KMS-11 (cell line): ENCODE results near the gene BCL7A.
"Not testable (repeated sequence)": the region's sequence is repeated elsewhere in the genome, so short reads cannot be mapped to it uniquely, and the experiment has no call there.

Experiments
- H2AFZ ChIP-seq: fragments of 200-600 bp; sonication (generic); 2 replicates; pipeline ENCODE4 v1.6.1; 2016; ENCODE audit warnings: antibody characterized with exemption, mixed run types, low read depth
- H3K27ac ChIP-seq: fragments of 200-600 bp; sonication (generic); 2 replicates; pipeline ENCODE4 v1.6.1; 2016; ENCODE audit warnings: mild to moderate bottlenecking, mixed run types
- H3K27me3 ChIP-seq: fragments of 200-600 bp; sonication (generic); 2 replicates; pipeline ENCODE4 v1.6.1; 2017; ENCODE audit warnings: mild to moderate bottlenecking, low read depth, mixed run types, moderate library complexity; ENCODE audit not compliant: insufficient read depth
- H3K36me3 ChIP-seq: fragments of 200-600 bp; sonication (generic); 2 replicates; pipeline ENCODE4 v1.6.1; 2017; ENCODE audit warnings: mild to moderate bottlenecking, mixed run types; ENCODE audit not compliant: insufficient read depth
- H3K4me1 ChIP-seq: fragments of 200-600 bp; sonication (generic); 2 replicates; pipeline ENCODE4 v1.6.1; 2016; ENCODE audit warnings: mild to moderate bottlenecking, low read depth, mixed run types; ENCODE audit not compliant: poor library complexity, severe bottlenecking
- H3K4me2 ChIP-seq: fragments of 200-600 bp; sonication (generic); 2 replicates; pipeline ENCODE4 v1.7.0; 2016; ENCODE audit warnings: mild to moderate bottlenecking, mixed run types
- H3K4me3 ChIP-seq: fragments of 200-600 bp; sonication (generic); IDR thresholded peaks from 2 replicates; pipeline ENCODE4 v1.6.1; 2017; ENCODE audit warnings: low read depth, low read length, mixed read lengths; ENCODE audit not compliant: insufficient read depth
- H3K79me2 ChIP-seq: fragments of 200-600 bp; sonication (generic); 2 replicates; pipeline ENCODE4 v1.6.1; 2016; ENCODE audit warnings: low read depth, mixed run types; ENCODE audit not compliant: insufficient read depth
- H3K9ac ChIP-seq: fragments of 200-600 bp; sonication (generic); 2 replicates; pipeline ENCODE4 v1.6.1; 2016; ENCODE audit warnings: mild to moderate bottlenecking, mixed run types
- H4K20me1 ChIP-seq: fragments of 200-600 bp; sonication (generic); 2 replicates; pipeline ENCODE4 v1.6.1; 2016; ENCODE audit warnings: mild to moderate bottlenecking, mixed run types; ENCODE audit not compliant: insufficient read depth
- TF ChIP-seq, protein P1 (sequence below): fragments of 200-600 bp; sonication (generic); conservative IDR thresholded peaks from 2 replicates; pipeline ENCODE4 v1.6.1; 2017; ENCODE audit warnings: low read depth, mild to moderate bottlenecking, antibody characterized with exemption, low read length, moderate library complexity, mixed read lengths

BCL7A gene

DNA sequence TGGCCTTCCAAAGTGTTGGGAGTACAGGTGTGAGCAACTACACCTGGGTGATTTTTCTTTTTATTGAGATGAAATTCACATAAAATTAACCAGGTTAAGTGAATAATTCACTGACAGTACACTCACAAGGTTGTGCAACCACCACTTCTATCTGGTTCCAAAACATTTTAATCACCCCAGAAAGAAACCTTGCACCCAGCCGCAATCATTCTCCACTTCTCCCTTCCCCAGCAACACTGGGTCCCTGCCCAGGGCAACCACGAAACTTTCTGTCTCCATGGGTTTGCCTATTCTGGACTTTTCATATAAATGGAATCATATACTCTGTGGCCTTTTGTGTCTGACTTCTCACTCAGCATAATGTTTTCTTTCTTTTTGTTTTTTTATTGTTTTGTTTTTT lies 30.6 kb downstream of the BCL7A start:
- H3K9ac ChIP-seq = no peak overlapping the region
- no peaks in the 10 kb centered on the region for H3K36me3 ChIP-seq
- no peak overlapping the region for H3K27ac ChIP-seq
- TF ChIP-seq, protein P1, sequence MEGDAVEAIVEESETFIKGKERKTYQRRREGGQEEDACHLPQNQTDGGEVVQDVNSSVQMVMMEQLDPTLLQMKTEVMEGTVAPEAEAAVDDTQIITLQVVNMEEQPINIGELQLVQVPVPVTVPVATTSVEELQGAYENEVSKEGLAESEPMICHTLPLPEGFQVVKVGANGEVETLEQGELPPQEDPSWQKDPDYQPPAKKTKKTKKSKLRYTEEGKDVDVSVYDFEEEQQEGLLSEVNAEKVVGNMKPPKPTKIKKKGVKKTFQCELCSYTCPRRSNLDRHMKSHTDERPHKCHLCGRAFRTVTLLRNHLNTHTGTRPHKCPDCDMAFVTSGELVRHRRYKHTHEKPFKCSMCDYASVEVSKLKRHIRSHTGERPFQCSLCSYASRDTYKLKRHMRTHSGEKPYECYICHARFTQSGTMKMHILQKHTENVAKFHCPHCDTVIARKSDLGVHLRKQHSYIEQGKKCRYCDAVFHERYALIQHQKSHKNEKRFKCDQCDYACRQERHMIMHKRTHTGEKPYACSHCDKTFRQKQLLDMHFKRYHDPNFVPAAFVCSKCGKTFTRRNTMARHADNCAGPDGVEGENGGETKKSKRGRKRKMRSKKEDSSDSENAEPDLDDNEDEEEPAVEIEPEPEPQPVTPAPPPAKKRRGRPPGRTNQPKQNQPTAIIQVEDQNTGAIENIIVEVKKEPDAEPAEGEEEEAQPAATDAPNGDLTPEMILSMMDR = no peak
- no peaks in the 10 kb centered on the region for H3K27me3 ChIP-seq
- H4K20me1 ChIP-seq = no peaks in the 10 kb centered on the region
- no peaks in the 10 kb centered on the region for H3K4me1 ChIP-seq
- no peak overlapping the region for H3K4me2 ChIP-seq
- H2AFZ ChIP-seq = no peak overlapping the region
- H3K79me2 ChIP-seq = no peaks in the 10 kb centered on the region
- H3K4me3 ChIP-seq = no peak overlapping the region

DNA sequence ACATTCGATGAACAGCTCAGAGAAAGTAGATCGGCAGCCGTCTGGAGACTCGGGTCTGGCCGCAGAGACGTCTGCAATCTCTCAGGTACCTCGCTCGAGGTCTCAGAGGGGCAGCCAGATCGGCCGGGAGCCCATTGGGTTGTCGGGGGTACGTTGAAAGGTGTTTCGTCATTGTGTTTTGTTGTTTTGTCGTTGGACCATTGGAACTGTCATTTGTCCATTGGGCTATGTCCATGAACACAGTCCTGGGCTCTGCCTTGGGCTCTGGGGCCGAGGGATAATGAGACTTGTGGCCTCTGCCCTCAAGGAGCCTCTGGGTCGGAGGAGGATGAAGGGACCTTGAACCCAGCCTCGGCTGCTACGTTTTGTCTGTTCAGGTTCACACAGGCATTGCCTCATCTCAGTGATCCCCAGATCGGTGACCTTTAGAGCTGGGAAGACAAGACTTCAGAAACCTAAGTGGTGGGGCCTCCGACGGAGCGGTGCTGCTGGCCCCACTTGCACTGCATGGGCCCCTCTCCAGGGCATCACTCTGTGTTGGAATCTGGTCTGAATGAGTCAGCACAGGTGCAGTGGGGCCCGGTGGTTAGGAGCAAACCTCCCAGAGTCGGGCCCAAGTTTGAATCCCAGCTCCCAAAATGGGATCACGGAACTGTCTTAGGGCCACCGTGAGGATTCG lies 33.3 kb downstream of the BCL7A start:
- no peaks in the 10 kb centered on the region for H3K27me3 ChIP-seq
- no peak overlapping the region for H3K4me3 ChIP-seq
- TF ChIP-seq, protein P1 = no peak
- no peaks in the 10 kb centered on the region for H3K4me1 ChIP-seq
- no peak overlapping the region for H3K27ac ChIP-seq
- no peak overlapping the region for H2AFZ ChIP-seq
- H3K36me3 ChIP-seq = no peaks in the 10 kb centered on the region
- no peak overlapping the region for H3K4me2 ChIP-seq
- H3K9ac ChIP-seq = no peak overlapping the region
- H4K20me1 ChIP-seq = no peaks in the 10 kb centered on the region
- no peaks in the 10 kb centered on the region for H3K79me2 ChIP-seq

DNA sequence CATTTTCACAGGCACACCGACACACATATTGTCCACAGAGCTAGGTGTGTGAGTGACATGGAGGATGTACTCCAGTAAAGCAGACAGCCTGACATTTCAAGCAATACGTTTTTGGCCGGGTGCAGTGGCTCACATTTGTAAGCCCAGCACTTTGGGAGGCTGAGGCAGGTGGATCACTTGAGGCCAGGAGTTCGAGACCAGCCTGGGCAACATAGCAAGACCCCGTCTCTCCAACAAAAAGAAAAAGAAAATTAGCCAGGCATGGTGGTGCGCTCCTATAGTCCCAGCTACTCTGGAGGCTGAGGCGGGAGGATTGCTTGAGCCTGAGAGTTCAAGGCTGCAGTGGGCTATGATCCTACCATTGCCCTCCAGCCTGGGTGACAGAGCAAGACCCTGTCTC lies 34.7 kb downstream of the BCL7A start:
- H3K4me1 ChIP-seq, H2AFZ ChIP-seq, H3K27me3 ChIP-seq, H3K36me3 ChIP-seq, H3K79me2 ChIP-seq, H3K9ac ChIP-seq, H4K20me1 ChIP-seq, H3K4me2 ChIP-seq, H3K4me3 ChIP-seq, H3K27ac ChIP-seq: not testable (repeated sequence)

DNA sequence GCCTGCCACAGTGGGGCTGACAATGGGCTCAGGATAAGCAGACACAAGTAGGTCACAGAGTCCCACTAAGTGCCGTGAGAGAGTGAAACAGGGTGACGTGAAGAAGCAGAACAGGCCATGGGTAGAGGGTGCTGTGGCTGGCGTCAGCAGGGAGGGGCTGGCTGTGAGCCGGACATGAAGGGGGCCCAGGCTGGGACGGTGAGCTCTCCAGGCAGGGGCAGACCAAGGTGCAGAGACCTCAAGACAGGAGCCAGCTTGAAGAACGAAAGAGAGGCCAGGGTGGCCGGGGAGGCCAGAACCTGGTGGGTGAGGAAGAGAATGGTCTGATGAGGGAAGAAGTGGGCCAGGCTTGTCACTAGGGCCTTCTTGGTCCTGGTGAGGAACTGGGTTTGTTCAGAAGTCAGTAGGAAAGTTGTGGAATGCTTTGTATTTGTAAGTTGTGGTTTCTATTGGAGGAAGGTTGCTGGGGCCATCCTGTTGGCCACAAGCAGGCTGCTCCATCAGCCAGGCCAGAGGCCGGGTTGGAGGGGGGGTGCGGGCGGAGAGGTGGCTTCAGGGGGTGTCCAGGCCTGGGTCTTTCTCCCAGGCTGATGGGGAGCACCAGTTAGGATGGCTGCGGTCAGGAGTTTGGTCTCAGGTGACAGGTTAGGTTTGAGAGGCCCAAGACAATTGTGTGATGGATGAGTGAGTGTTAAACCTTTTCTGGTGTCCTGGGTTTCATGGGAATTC lies 35.5 kb downstream of the BCL7A start:
- no peaks in the 10 kb centered on the region for H3K4me1 ChIP-seq
- no peaks in the 10 kb centered on the region for H3K36me3 ChIP-seq
- no peak overlapping the region for H3K4me3 ChIP-seq
- TF ChIP-seq, protein P1 = no peak
- no peak overlapping the region for H3K9ac ChIP-seq
- no peak overlapping the region for H3K27ac ChIP-seq
- H3K79me2 ChIP-seq = no peaks in the 10 kb centered on the region
- no peak overlapping the region for H2AFZ ChIP-seq
- no peaks in the 10 kb centered on the region for H3K27me3 ChIP-seq
- no peak overlapping the region for H3K4me2 ChIP-seq
- no peaks in the 10 kb centered on the region for H4K20me1 ChIP-seq

DNA sequence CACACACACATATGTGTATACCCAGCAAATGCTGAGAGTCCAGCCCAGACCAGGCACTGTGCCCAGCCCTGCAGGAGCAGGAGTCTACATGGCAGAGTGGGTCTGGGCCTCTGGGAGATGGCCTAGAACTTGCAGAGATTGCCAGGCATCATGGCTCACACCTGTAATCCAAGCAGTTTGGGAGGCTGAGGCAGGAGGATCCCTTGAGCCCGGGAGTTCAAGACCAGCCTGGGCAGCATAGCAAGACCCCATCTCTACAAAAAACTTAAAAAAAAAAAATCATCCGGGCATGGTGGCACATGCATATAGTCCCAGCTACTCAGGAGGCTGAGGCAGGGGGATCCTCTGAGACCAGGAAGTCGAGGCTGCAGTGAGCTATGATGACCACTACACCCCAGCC lies 36.1 kb downstream of the BCL7A start:
- no peaks in the 10 kb centered on the region for H3K36me3 ChIP-seq
- H2AFZ ChIP-seq = no peak overlapping the region
- H3K4me1 ChIP-seq = no peaks in the 10 kb centered on the region
- H3K9ac ChIP-seq = no peak overlapping the region
- H3K4me3 ChIP-seq = no peak overlapping the region
- TF ChIP-seq, protein P1 = no peak
- H4K20me1 ChIP-seq = no peaks in the 10 kb centered on the region
- no peak overlapping the region for H3K27ac ChIP-seq
- H3K27me3 ChIP-seq = no peaks in the 10 kb centered on the region
- no peaks in the 10 kb centered on the region for H3K79me2 ChIP-seq
- no peak overlapping the region for H3K4me2 ChIP-seq
